Kidney (tissue), 14 donors: ENCODE measurements around the gene KATNIP. TPM values are rescaled to one million over a fixed set of nuclear protein-coding genes. Genes with fewer than 3 reads are reported as not detected.

Source experiments
- DNase-seq, 5 donors: peaks; one replicate each; pipeline ENCODE4 v3.0.0-alpha.2; 2013 to 2020
- FAIRE-seq: peaks from 2 replicates; lab custom pipeline; 2012; peaks lifted over from hg19 to GRCh38; lab: Jason Lieb, UNC
- H3K27ac ChIP-seq, 2 donors: one replicate each; pipeline ENCODE4 v1.7.0; 2013; ENCODE audit warnings: low read depth in 2 of 2, low read length in 2 of 2, inconsistent platforms in 1 of 2
- H3K27me3 ChIP-seq: one replicate; pipeline ENCODE4 v1.7.1; 2013; ENCODE audit warnings: low read length, inconsistent platforms; ENCODE audit not compliant: control insufficient read depth, insufficient read depth
- H3K36me3 ChIP-seq, 3 donors: one replicate each; pipeline versions ENCODE4 v1.7.0 to v1.7.1; 2013; ENCODE audit warnings: low read length in 3 of 3, control low read depth in 1 of 3, inconsistent platforms in 1 of 3; ENCODE audit not compliant: insufficient read depth in 3 of 3, control insufficient read depth in 2 of 3
- H3K4me1 ChIP-seq, 3 donors: one replicate each; pipeline versions ENCODE4 v1.7.0 to v1.7.1; 2013; ENCODE audit warnings: low read length in 3 of 3, inconsistent platforms in 1 of 3, low read depth in 1 of 3; ENCODE audit not compliant: control insufficient read depth in 2 of 3, insufficient read depth in 2 of 3
- H3K4me3 ChIP-seq, 3 donors: one replicate each; pipeline versions ENCODE4 v1.7.0 to v1.8.1; 2013; ENCODE audit warnings: low read length in 3 of 3, control low read depth in 1 of 3, inconsistent platforms in 1 of 3
- H3K9ac ChIP-seq, 3 donors: one replicate each; pipeline versions ENCODE4 v1.7.0 to v1.7.1; 2013; ENCODE audit warnings: low read length in 3 of 3, control low read depth in 1 of 3, inconsistent platforms in 1 of 3
- H3K9me3 ChIP-seq, 3 donors: one replicate each; pipeline versions ENCODE4 v1.7.0 to v1.7.1; 2013; ENCODE audit warnings: low read length in 3 of 3, control low read depth in 1 of 3, inconsistent platforms in 1 of 3; ENCODE audit not compliant: control insufficient read depth in 2 of 3, insufficient read depth in 1 of 3
- intact Hi-C: fragments of 100-400 bp; cut with DNase I; formaldehyde crosslinking; loops from one replicate; pipeline ENCODE4 v1.11.1; 2022
- polyA plus RNA-seq: library from polyadenylated mRNA; stranded (reverse); fragments of 350-450 nt; fragmentation: Illumina TruSeq; extraction: RNeasy Lipid Tissue Mini Kit (QIAGEN cat#74804); gene quantifications from one replicate; pipeline ENCODE4 v1.2.3, GENCODE V29; 2014; ENCODE audit warnings: low read depth, low replicate concordance; ENCODE audit not compliant: insufficient read depth
- total RNA-seq: library from RNA; stranded (reverse); fragmentation: NEBNext Ultra II Directional; extraction: Animal tissue kit (Norgen Biotek cat#: 25700); gene quantifications from one replicate; pipeline ENCODE4 v1.2.1, GENCODE V29; 2021
- TF ChIP-seq, protein P1 (sequence below): IDR thresholded peaks from 3 replicates; pipeline ENCODE4 v1.5.1; 2012; ENCODE audit warnings: mild to moderate bottlenecking, moderate library complexity, borderline replicate concordance; ENCODE audit not compliant: insufficient read depth; ENCODE audit errors: extremely low read depth
- donor health status: control.
- donor health status: control.
- donor health status: control.
- donor health status: control.
- donor health status: control.
- donor health status: DM: yes; HTN: yes; CAD: no.
- donor health status: Normal renal cell carcinoma (clear cell type).

KATNIP gene
- total and polyA plus RNA-seq, 2 donors from 2014 or later: 4.0 to 40.2 TPM

DNA sequence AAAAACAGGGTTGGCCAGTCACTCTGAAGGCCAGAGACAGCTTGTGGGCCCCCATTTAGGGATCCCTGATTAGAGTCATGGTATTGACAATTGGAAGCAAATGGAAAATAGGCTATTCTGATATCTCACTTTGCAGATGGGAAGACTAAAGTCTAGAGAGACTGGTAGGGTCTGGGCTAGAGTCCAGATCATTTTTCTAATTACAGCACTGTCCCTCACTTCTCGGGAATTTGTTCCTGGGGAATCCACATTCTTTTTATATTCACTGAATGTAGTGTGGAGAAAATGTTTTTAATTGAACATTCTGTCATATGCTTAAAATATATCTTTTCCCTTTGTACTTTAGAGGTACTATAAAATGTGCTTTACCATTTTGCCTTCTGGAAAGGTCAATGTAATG, 1.1 kb downstream of the KATNIP start:
- Histone ChIP-seq H3K4me1 (peaks cover 0 to 20% (median 8%) of the 10 kb centered on the region in 3 donors), H3K27me3 (no peaks in the 10 kb centered on the region), H3K9me3 (no peaks in the 10 kb centered on the region), H3K27ac (no peak overlapping the region), H3K36me3 (no peaks in the 10 kb centered on the region), H3K9ac (peak overlapping the region in 1 of 3 donors; percentile 87), H3K4me3 (peak overlapping the region in 2 of 3 donors; percentile 88)
- intact Hi-C loops: no loop called here
- TF ChIP-seq, protein P1, sequence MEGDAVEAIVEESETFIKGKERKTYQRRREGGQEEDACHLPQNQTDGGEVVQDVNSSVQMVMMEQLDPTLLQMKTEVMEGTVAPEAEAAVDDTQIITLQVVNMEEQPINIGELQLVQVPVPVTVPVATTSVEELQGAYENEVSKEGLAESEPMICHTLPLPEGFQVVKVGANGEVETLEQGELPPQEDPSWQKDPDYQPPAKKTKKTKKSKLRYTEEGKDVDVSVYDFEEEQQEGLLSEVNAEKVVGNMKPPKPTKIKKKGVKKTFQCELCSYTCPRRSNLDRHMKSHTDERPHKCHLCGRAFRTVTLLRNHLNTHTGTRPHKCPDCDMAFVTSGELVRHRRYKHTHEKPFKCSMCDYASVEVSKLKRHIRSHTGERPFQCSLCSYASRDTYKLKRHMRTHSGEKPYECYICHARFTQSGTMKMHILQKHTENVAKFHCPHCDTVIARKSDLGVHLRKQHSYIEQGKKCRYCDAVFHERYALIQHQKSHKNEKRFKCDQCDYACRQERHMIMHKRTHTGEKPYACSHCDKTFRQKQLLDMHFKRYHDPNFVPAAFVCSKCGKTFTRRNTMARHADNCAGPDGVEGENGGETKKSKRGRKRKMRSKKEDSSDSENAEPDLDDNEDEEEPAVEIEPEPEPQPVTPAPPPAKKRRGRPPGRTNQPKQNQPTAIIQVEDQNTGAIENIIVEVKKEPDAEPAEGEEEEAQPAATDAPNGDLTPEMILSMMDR: no peak
- FAIRE-seq (no peak), DNase-seq (no peak)

DNA sequence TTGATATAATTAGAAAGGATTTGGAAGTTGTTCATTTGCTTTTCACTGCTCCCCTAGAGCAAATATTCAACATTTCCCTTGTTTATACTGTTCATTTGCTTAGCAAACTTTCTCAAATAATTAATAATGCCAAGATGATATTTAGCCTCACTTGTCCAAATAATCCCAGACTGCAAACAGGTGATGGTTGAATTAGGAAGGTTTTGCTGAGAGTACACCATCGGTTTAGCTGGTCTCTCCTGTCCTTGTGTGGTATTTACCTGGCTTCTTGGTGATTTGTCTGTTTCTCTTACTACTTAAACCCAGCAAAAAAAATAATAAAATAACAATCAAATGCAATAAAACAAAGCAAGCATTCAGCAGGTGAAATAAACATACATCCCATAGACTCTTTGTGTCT, 6.5 kb downstream of the KATNIP start:
- TF ChIP-seq, protein P1: no peak
- intact Hi-C loops: no loop called here
- FAIRE-seq (no peak), DNase-seq (no peak)
- H3K4me3 ChIP-seq: no peak overlapping the region
- no peak overlapping the region for H3K27ac ChIP-seq
- H3K4me1 ChIP-seq: no peaks in the 10 kb centered on the region
- H3K9me3 ChIP-seq: no peaks in the 10 kb centered on the region
- H3K27me3 ChIP-seq: no peaks in the 10 kb centered on the region
- no peaks in the 10 kb centered on the region for H3K36me3 ChIP-seq
- H3K9ac ChIP-seq: no peak overlapping the region

DNA sequence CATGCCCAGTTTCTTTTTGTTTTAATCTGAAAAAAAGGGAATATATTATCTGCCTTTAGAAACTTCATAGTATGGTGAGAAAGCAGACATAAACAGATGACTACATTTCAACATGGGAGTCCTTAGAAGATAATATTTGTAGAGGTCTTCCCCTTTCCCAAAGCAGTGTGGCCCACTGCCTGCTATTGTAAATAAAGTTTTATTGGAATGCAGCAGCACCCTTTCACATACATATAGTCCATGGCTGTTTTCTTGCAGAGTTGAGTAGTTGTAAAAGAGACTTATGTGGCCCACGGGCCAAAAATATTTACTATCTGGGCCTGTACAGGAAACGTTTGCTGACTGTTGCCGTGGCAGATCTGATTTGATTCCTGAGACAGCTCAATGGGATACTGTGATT, 8.5 kb downstream of the KATNIP start:
- intact Hi-C loops: no loop called here
- TF ChIP-seq, protein P1: no peak
- H3K4me1 ChIP-seq: no peaks in the 10 kb centered on the region
- H3K9ac ChIP-seq: no peak overlapping the region
- no peak overlapping the region for H3K4me3 ChIP-seq
- FAIRE-seq (no peak), DNase-seq (no peak)
- H3K27me3 ChIP-seq: no peaks in the 10 kb centered on the region
- no peaks in the 10 kb centered on the region for H3K9me3 ChIP-seq
- no peak overlapping the region for H3K27ac ChIP-seq
- no peaks in the 10 kb centered on the region for H3K36me3 ChIP-seq

DNA sequence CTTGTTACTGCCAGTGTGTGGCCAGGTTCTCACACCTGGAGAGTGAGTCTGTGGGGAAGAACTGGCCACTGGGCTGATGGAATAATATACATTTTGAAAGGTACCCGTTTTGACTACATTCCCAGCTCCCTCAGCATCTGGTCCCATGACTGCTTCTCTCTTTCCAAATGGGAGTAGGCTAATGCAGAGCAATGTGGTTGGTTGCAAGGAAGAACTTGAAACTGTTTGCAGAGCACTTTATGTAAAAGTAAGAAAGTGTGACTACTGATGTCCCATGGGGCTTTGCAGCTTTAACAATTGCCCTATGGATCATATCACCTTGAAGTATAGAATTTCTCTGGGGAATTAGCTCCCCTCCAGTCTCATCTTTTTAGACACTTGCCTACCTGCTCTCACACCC, 9.0 kb downstream of the KATNIP start:
- FAIRE-seq (no peak), DNase-seq (no peak)
- H3K9ac ChIP-seq: no peak overlapping the region
- no peaks in the 10 kb centered on the region for H3K36me3 ChIP-seq
- no peak overlapping the region for H3K4me3 ChIP-seq
- no peaks in the 10 kb centered on the region for H3K9me3 ChIP-seq
- H3K27ac ChIP-seq: no peak overlapping the region
- H3K27me3 ChIP-seq: no peaks in the 10 kb centered on the region
- TF ChIP-seq, protein P1: no peak
- H3K4me1 ChIP-seq: no peaks in the 10 kb centered on the region
- intact Hi-C loops: no loop called here
